K562 (cell line): ENCODE measurements around the gene FADS1. TPM values are rescaled to one million over a fixed set of nuclear protein-coding genes. Genes with fewer than 3 reads are reported as not detected.
A peak's percentile ranks its signal among the peaks of the same experiment; 100 is the strongest.

Experiments used
- AFF1 ChIP-seq, 2 experiments: fragments of 450-650 bp; IDR thresholded peaks; 2 replicates each; pipeline ENCODE4 v1.6.1; 2018; ENCODE audit warnings: mild to moderate bottlenecking in 2 of 2, low read depth in 1 of 2; ENCODE audit not compliant: partially characterized antibody in 2 of 2
- CREM ChIP-seq: IDR thresholded peaks from 2 replicates; pipeline ENCODE4 v1.6.1; 2014; ENCODE audit warnings: antibody characterized with exemption, low read depth
- E2F8 ChIP-seq: fragments of 450-650 bp; IDR thresholded peaks from 2 replicates; pipeline ENCODE4 v1.7.1; 2018; ENCODE audit warnings: mild to moderate bottlenecking, low read depth; ENCODE audit not compliant: partially characterized antibody
- EGR1 ChIP-seq: fragments of 450-650 bp; conservative IDR thresholded peaks from 2 replicates; pipeline ENCODE4 v1.6.1; 2017; ENCODE audit warnings: mild to moderate bottlenecking
- ESRRB ChIP-seq: fragments of 250-450 bp; sonication (Bioruptor Pico); IDR thresholded peaks from 2 replicates; pipeline ENCODE4 v1.5.0; 2020; ENCODE audit warnings: mild to moderate bottlenecking, moderate library complexity, borderline replicate concordance
- ETV5 ChIP-seq: sonication (generic); formaldehyde crosslinking; IDR thresholded peaks from 2 replicates; pipeline ENCODE4 v1.4.0; 2020; ENCODE audit warnings: low read depth, mild to moderate bottlenecking, missing genetic modification reagents
- FOS ChIP-seq: IDR thresholded peaks from 3 replicates; pipeline ENCODE4 v1.6.1; 2011; ENCODE audit not compliant: insufficient read length; ENCODE audit errors: extremely low read depth
- FOXM1 ChIP-seq, 2 experiments: fragments of 450-650 bp in 1 of 2; sonication (generic) in 1 of 2; formaldehyde crosslinking in 1 of 2; IDR thresholded peaks; 2 replicates each; pipeline versions ENCODE4 v1.6.1 to v1.9.0; 2017 to 2022; ENCODE audit warnings: low read depth in 2 of 2, mild to moderate bottlenecking in 2 of 2, missing genetic modification reagents in 1 of 2, moderate library complexity in 1 of 2
- GATA2 ChIP-seq: sonication (generic); formaldehyde crosslinking; IDR thresholded peaks from 2 replicates; pipeline ENCODE4 v1.4.0; 2020; ENCODE audit warnings: mild to moderate bottlenecking, missing genetic modification reagents
- NR4A1 ChIP-seq, 2 experiments: fragments of 250-450 bp in 1 of 2; fragments of 450-650 bp in 1 of 2; sonication (Bioruptor Pico) in 1 of 2; IDR thresholded peaks; 2 replicates each; pipeline versions ENCODE4 v1.4.0 to v1.6.1; 2016 to 2020; ENCODE audit warnings: mild to moderate bottlenecking in 2 of 2, missing compliant biosample characterization in 1 of 2, missing genetic modification characterization in 1 of 2, moderate library complexity in 1 of 2
- SP1 ChIP-seq: sonication (generic); formaldehyde crosslinking; IDR thresholded peaks from 2 replicates; pipeline ENCODE4 v1.8.1; 2022; ENCODE audit warnings: mild to moderate bottlenecking, missing genetic modification reagents
- ZNF398 ChIP-seq: fragments of 250-450 bp; sonication (Bioruptor Pico); IDR thresholded peaks from 2 replicates; pipeline ENCODE4 v1.8.0; 2021; ENCODE audit warnings: moderate library complexity, mild to moderate bottlenecking, inconsistent platforms
- ZNF511 ChIP-seq: sonication (generic); formaldehyde crosslinking; IDR thresholded peaks from 2 replicates; pipeline ENCODE4 v1.8.0; 2022; ENCODE audit warnings: mild to moderate bottlenecking, missing genetic modification reagents
- ZNF655 ChIP-seq: fragments of 250-450 bp; sonication (Bioruptor Pico); IDR thresholded peaks from 2 replicates; pipeline ENCODE4 v1.5.0; 2021
- ZZZ3 ChIP-seq: fragments of 450-650 bp; IDR thresholded peaks from 2 replicates; pipeline ENCODE4 v1.6.1; 2016; ENCODE audit warnings: antibody characterized with exemption, mild to moderate bottlenecking, moderate library complexity
- polyA plus RNA-seq, 8 experiments: library from polyadenylated mRNA; depleted of rRNA in 4 of 8; stranded (reverse) in 5 of 8; unstranded in 3 of 8; fragments of >200 nt; fragmentation: Nextera tagmentation in 2 of 8; fragmentation: Illumina TruSeq in 1 of 8; extraction: Ambion mirVana in 2 of 8; extraction: Trizol in 1 of 8; gene quantifications; 2 replicates each; pipeline versions ENCODE4 v1.2.1 to v1.2.3, GENCODE V29; 2011 to 2014; ENCODE audit warnings: inconsistent platforms in 1 of 8, missing spikeins in 1 of 8
- total RNA-seq, 7 experiments: library from RNA; depleted of rRNA in 6 of 7; stranded (reverse); fragments of >200 nt in 6 of 7; fragmentation: Illumina TruSeq in 2 of 7; extraction: Trizol in 2 of 7; gene quantifications; 2 replicates each; pipeline versions ENCODE4 v1.2.1 to v1.2.3, GENCODE V29; 2011 to 2021; ENCODE audit warnings: low replicate concordance in 1 of 7

FADS1 gene
- total and polyA plus RNA-seq, 9 of the 15 experiments (the other 6 are each of a cell fraction or from before 2014, with no cell fraction given), result 110 to 864 (median 364) TPM

GRCh38 chr11:61814247-61814957, 2.4 kb downstream of the FADS1 start (continued):
- 0 out of 2 replicates have a peak, but pooled peaks have one; percentile 59 for TF ChIP-seq ZNF655 (CRISPR knock-in tag)
- peak; percentile 62 for TF ChIP-seq FOS
- peak; percentile 31; the same call in 1 of the 2 replicates for TF ChIP-seq FOXM1 (IDR thresholded peaks at IDR 0.05; ENCODE audit: low read depth)
- no peak for TF ChIP-seq FOXM1 (CRISPR knock-in tag; IDR thresholded peaks at IDR 0.05; ENCODE audit: low read depth)
- TF ChIP-seq ETV5, result peak; percentile 46; the same call in 1 of the 2 replicates
- no peak for TF ChIP-seq EGR1
- TF ChIP-seq E2F8, result no peak
- TF ChIP-seq NR4A1 (CRISPR knock-in tag; IDR thresholded peaks at IDR 0.05), result no peak
- TF ChIP-seq NR4A1 (tag; IDR thresholded peaks at IDR 0.05), result 0 out of 2 replicates have a peak, but pooled peaks have one; percentile 55
- TF ChIP-seq SP1, result no peak
- TF ChIP-seq CREM, result no peak
- peak; percentile 19; the same call in 1 of the 2 replicates for TF ChIP-seq GATA2 (CRISPR knock-in tag)
- 0 out of 2 replicates have a peak, but pooled peaks have one; percentile 26 for TF ChIP-seq ESRRB
- no peak for TF ChIP-seq ZZZ3
- TF ChIP-seq AFF1 (IDR thresholded peaks at IDR 0.05; ENCODE audit: low read depth in 1 of 2, partially characterized antibody in 2 of 2), result peak in 1 of 2 experiments; percentile 32
- no peak for TF ChIP-seq ZNF511 (CRISPR knock-in tag)
- TF ChIP-seq ZNF398 (CRISPR knock-in tag), result no peak
